ENCODE data around the gene SLC18A3. TPM values are rescaled to one million over a fixed set of nuclear protein-coding genes. Genes with fewer than 3 reads are reported as not detected.

Gene SLC18A3
- total RNA-seq, 4 donors from 2014 or later = not detected

DNA sequence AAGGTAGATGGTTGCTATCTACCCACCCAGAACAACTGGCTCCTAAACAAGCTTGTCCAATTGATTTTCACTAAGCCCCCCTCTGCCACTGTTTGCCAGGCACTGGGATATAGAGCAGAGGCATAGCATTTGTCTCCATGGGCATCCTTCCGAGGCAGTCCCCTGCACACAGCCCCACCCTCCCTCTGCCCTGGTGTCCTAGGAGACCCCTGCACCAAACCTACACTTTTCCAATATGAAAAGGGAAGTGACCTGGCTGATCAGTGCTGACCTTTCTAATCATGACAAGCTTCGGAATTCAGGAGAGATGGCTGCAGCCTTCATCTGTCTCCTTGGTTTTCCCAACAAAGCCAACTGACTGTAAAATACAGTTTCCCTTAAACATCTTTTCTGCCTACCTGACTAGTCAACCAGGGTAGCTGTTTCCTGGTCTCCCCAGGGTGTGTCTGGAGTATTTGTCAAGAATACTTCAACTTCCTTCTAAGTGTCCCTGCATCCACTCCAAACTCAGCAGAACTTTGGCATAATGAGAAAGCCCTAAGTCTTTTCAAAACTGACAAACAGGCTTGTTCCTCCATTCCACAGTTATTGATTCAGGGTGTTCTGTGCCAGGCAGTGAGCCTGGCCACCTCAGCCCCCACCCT lies 7.6 kb upstream of the SLC18A3 start:
- 82% methylated on average over 2 of the region's 2 CpGs for WGBS
- Histone ChIP-seq H3K9me3 (no peaks in the 10 kb centered on the region), H3K27me3 (peaks cover 48% of the 10 kb centered on the region), H3K4me3 (no peak overlapping the region), H3K4me1 (no peaks in the 10 kb centered on the region), H3K36me3 (no peaks in the 10 kb centered on the region), H3K27ac (no peak overlapping the region)
- TF ChIP-seq EP300 (IDR thresholded peaks at IDR 0.05) (no peak), CTCF (IDR thresholded peaks at IDR 0.05) (no peak), POLR2AphosphoS5 (IDR thresholded peaks at IDR 0.05) (no peak), POLR2A (IDR thresholded peaks at IDR 0.05) (no peak)
- DNase-seq (ENCODE audit: low spot score in 2 of 2) = no peak

DNA sequence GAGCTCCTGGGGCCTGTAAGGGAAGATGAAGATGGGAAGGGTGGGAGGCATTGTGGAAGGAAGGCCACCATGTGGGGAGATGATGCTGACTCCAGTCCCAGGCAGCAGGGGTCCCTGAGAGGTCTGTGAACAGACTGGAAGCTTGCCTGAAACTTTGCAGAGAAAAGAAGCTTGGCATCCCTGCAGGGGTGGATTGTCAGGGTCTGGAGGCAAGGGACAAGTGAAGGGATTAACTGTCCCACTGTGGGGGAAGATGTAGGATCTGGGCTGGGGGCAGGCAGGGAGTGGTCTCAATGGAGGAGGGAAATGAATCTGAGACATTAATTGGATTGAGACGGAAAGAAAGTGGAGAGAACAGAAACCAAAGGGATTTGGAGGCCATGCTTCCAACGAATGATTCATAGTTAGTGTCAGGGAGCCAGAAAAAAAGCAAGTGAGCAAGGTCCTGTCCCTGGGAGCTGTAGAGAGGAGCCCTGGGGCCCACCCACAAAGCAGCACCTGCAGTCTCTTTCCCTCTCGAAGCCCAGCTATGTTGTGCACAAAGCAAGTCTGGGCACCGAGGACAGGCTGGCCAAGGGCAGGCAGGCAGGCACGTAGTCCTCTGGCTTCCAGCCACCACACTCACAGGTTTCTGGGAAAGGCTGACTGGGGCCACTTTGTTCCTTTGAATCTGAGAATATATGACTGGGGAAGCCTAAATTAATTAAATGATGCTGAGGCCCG lies 4.7 kb upstream of the SLC18A3 start:
- H3K4me1 ChIP-seq = peaks cover 13% of the 10 kb centered on the region
- H3K27ac ChIP-seq = no peak overlapping the region
- H3K9me3 ChIP-seq = no peaks in the 10 kb centered on the region
- peaks cover 71% of the 10 kb centered on the region for H3K27me3 ChIP-seq
- DNase-seq (ENCODE audit: low spot score in 2 of 2) = peak in 1 of 2 donors; percentile 36
- TF ChIP-seq POLR2A (IDR thresholded peaks at IDR 0.05) (no peak), POLR2AphosphoS5 (IDR thresholded peaks at IDR 0.05) (no peak), CTCF (IDR thresholded peaks at IDR 0.05) (no peak), EP300 (IDR thresholded peaks at IDR 0.05) (no peak)
- H3K4me3 ChIP-seq = no peak overlapping the region
- WGBS = 45% methylated on average over 6 of the region's 6 CpGs
- H3K36me3 ChIP-seq = no peaks in the 10 kb centered on the region

DNA sequence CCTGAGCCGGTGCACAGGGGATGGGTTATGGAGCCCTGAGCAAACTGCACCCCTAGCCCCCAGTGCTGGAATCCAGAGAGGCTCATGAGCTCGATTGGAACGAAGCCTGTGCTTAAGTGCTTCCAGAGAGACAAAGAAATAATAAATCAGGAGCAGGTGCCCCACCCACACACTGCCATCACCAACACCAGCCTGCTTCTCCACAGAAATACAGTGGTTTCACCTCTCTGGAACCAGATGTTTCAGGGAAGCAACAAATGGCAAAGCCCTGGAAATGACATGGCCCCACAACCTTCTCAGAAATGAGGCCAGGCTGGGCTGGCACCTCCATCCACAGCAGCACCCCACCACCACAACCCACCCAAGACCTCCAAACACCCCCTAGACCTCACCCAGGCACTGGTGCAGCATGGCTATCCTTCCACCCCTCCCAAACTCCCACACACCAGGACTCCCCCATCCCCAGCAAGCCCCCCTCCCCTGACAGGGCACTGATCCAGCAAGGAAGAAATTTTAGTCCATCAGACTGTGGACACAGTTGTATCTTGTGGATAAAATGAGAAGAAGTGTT lies 4.1 kb upstream of the SLC18A3 start:
- H3K27me3 ChIP-seq = peaks cover 76% of the 10 kb centered on the region
- H3K4me1 ChIP-seq = peaks cover 19% of the 10 kb centered on the region
- DNase-seq (ENCODE audit: low spot score in 2 of 2) = peak; percentile 33 to 65
- 18% methylated on average over 3 of the region's 3 CpGs for WGBS
- no peak overlapping the region for H3K27ac ChIP-seq
- no peak overlapping the region for H3K4me3 ChIP-seq
- TF ChIP-seq POLR2A (IDR thresholded peaks at IDR 0.05) (no peak), EP300 (IDR thresholded peaks at IDR 0.05) (no peak), POLR2AphosphoS5 (IDR thresholded peaks at IDR 0.05) (no peak), CTCF (IDR thresholded peaks at IDR 0.05) (no peak)
- no peaks in the 10 kb centered on the region for H3K9me3 ChIP-seq
- no peaks in the 10 kb centered on the region for H3K36me3 ChIP-seq

GRCh38 chr10:49606981-49607535 lies 3.1 kb upstream of the SLC18A3 start:
- H3K27me3 ChIP-seq = peaks cover 81% of the 10 kb centered on the region
- H3K36me3 ChIP-seq = no peaks in the 10 kb centered on the region
- H3K27ac ChIP-seq = no peak overlapping the region
- no peak overlapping the region for H3K4me3 ChIP-seq
- WGBS = 6% methylated on average over 22 of the region's 22 CpGs
- TF ChIP-seq EP300 (IDR thresholded peaks at IDR 0.05) = no peak
- TF ChIP-seq POLR2A (IDR thresholded peaks at IDR 0.05) = no peak
- peaks cover 30% of the 10 kb centered on the region for H3K4me1 ChIP-seq
- no peaks in the 10 kb centered on the region for H3K9me3 ChIP-seq
- DNase-seq (ENCODE audit: low spot score in 2 of 2) = peak; percentile 54 to 79

DNA sequence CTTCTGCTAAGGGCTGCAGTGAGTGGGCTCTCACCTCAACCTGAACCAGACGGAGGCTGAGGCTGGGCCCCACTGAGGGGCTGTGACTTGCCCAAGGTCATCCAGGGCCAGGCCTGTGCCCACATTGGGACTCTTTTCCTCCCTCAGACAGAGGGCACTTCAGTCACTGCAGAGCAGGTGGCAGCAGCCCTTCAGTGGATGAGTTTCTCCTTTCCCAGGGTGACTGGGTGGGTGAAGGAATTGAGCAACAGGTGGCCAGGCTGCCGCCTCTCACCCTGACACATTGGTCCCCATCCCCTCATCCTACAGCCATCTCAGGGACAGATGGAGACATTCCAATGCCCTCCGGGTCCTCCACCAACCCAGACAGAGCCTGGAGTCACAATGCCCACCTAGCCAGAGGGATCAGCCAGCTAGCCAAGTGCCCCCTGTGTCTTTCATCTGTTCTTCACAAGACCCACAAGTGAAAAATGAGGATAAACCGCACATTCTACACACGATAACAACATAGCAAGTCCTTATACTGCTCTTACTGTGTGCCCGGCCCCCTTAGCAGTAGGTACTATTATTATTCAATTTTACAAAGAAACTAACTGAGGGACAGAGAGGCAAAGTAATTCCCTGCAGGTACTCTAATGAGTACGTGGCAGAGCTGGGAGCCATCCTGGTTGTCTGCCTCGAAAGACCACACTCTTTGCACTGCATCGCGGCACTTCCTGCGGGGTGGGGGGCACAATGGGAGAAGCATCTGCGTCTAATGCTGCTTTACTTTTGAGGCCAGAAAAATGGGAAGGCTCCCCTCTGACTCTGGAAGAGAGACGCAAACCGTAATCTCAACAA lies 1.7 kb upstream of the SLC18A3 start:
- 11% methylated on average over 11 of the region's 14 CpGs for WGBS
- Histone ChIP-seq H3K9me3 (no peaks in the 10 kb centered on the region), H3K27me3 (peaks cover 83% of the 10 kb centered on the region), H3K4me3 (no peak overlapping the region), H3K36me3 (no peaks in the 10 kb centered on the region), H3K27ac (no peak overlapping the region), H3K4me1 (peaks cover 31% of the 10 kb centered on the region)
- DNase-seq (ENCODE audit: low spot score in 2 of 2) = peak in 1 of 2 donors; percentile 53
- TF ChIP-seq POLR2A (IDR thresholded peaks at IDR 0.05) = no peak
- no peak for TF ChIP-seq EP300 (IDR thresholded peaks at IDR 0.05)
- no peak for TF ChIP-seq CTCF (IDR thresholded peaks at IDR 0.05)
- no peak for TF ChIP-seq POLR2AphosphoS5 (IDR thresholded peaks at IDR 0.05)

All from suprapubic skin (tissue), 4 donors.